Measurements from ENCODE around the gene INS.
"Not testable (repeated sequence)": the region's sequence is repeated elsewhere in the genome, so short reads cannot be mapped to it uniquely, and the experiment has no call there.

Gene INS

GRCh38 chr11:2130881-2131352, 30.1 kb downstream of the INS start:
- no peak for DNase-seq

GRCh38 chr11:2129699-2130366, 31.2 kb downstream of the INS start:
- DNase-seq = no peak

GRCh38 chr11:2129308-2129698, 31.7 kb downstream of the INS start:
- DNase-seq = no peak

- no peak for DNase-seq
These were observed 32.3 kb downstream of the INS start for GRCh38 chr11:2128511-2129307.

- no peak for DNase-seq
These were observed 32.9 kb downstream of the INS start for GRCh38 chr11:2128130-2128510.

GRCh38 chr11:2127482-2128129, 33.4 kb downstream of the INS start:
- no peak for DNase-seq

GRCh38 chr11:2126520-2127085, 34.4 kb downstream of the INS start:
- DNase-seq = no peak

GRCh38 chr11:2124736-2125484, 36.1 kb downstream of the INS start:
- not testable (repeated sequence) for DNase-seq

GRCh38 chr11:2123628-2123960, 37.4 kb downstream of the INS start:
- DNase-seq = no peak

- DNase-seq = no peak
These were observed 37.9 kb downstream of the INS start for GRCh38 chr11:2122907-2123627.

GRCh38 chr11:2122222-2122906, 38.6 kb downstream of the INS start:
- no peak for DNase-seq

- no peak for DNase-seq
These were observed 39.5 kb downstream of the INS start for GRCh38 chr11:2121227-2122130.

- DNase-seq = no peak
These were observed 40.5 kb downstream of the INS start for GRCh38 chr11:2120359-2121100.

- no peak for DNase-seq
These were observed 42.3 kb downstream of the INS start for GRCh38 chr11:2118677-2119076.

GRCh38 chr11:2116680-2117079, 44.3 kb downstream of the INS start:
- DNase-seq = no peak

GRCh38 chr11:2115308-2115707, 45.7 kb downstream of the INS start:
- DNase-seq = no peak

- no peak for DNase-seq
These were observed 46.4 kb downstream of the INS start for GRCh38 chr11:2114430-2115241.

- no peak for DNase-seq
These were observed 47.2 kb downstream of the INS start for GRCh38 chr11:2113776-2114175.

GRCh38 chr11:2110521-2110920, 50.5 kb downstream of the INS start:
- DNase-seq = no peak
